GM12878 (cell line): ENCODE measurements around the gene HIC1. TPM values are rescaled to one million over a fixed set of nuclear protein-coding genes. Genes with fewer than 3 reads are reported as not detected.

Source experiments
- ATF7 ChIP-seq: fragments of 450-650 bp; IDR thresholded peaks from 2 replicates; pipeline ENCODE4 v1.6.1; 2016; ENCODE audit warnings: low read depth, mild to moderate bottlenecking
- CREB1 ChIP-seq: IDR thresholded peaks from 2 replicates; pipeline ENCODE4 v1.6.1; 2012; ENCODE audit warnings: low read depth, mild to moderate bottlenecking, inconsistent platforms
- CREM ChIP-seq: IDR thresholded peaks from 2 replicates; pipeline ENCODE4 v1.6.1; 2014; ENCODE audit warnings: antibody characterized with exemption, low read depth
- EGR1 ChIP-seq, 2 experiments: IDR thresholded peaks; 1 replicate in 1 of 2; 2 replicates in 1 of 2; pipeline ENCODE4 v1.6.1; 2011 to 2012; ENCODE audit warnings: low read depth in 2 of 2, low read length in 2 of 2, borderline replicate concordance in 1 of 2, mild to moderate bottlenecking in 1 of 2, moderate library complexity in 1 of 2
- ETV6 ChIP-seq, 2 experiments: fragments of 450-650 bp in 1 of 2; IDR thresholded peaks in 1 of 2; conservative IDR thresholded peaks in 1 of 2; 2 replicates each; pipeline ENCODE4 v1.6.1; 2014; ENCODE audit warnings: antibody characterized with exemption in 1 of 2, borderline replicate concordance in 1 of 2, low read depth in 1 of 2, mild to moderate bottlenecking in 1 of 2, moderate library complexity in 1 of 2
- EZH2 ChIP-seq: IDR thresholded peaks from 2 replicates; pipeline ENCODE4 v1.6.1; 2012; ENCODE audit warnings: low read depth, mild to moderate bottlenecking, control low read depth, inconsistent platforms, low read length, borderline replicate concordance; ENCODE audit not compliant: control insufficient read depth
- IKZF1 ChIP-seq: fragments of 450-650 bp; conservative IDR thresholded peaks from 2 replicates; pipeline ENCODE4 v1.6.1; 2017; ENCODE audit warnings: antibody characterized with exemption, mild to moderate bottlenecking
- IRF3 ChIP-seq: fragments of 450-650 bp; IDR thresholded peaks from 2 replicates; pipeline ENCODE4 v1.6.1; 2014; ENCODE audit warnings: mild to moderate bottlenecking
- KDM1A ChIP-seq: fragments of 200-600 bp; sonication (generic); IDR thresholded peaks from 2 replicates; pipeline ENCODE4 v1.6.1; 2016; ENCODE audit warnings: borderline replicate concordance
- MEF2A ChIP-seq: IDR thresholded peaks from 2 replicates; pipeline ENCODE4 v1.6.1; 2011; ENCODE audit warnings: low read depth, mild to moderate bottlenecking, low read length, moderate library complexity; ENCODE audit not compliant: insufficient read depth
- NFYB ChIP-seq: IDR thresholded peaks from 2 replicates; pipeline ENCODE4 v1.6.1; 2011; ENCODE audit warnings: low read depth, mild to moderate bottlenecking, low read length, improper control_type of control experiment, moderate library complexity; ENCODE audit not compliant: insufficient read depth
- PAX8 ChIP-seq: fragments of 450-650 bp; IDR thresholded peaks from 2 replicates; pipeline ENCODE4 v1.6.1; 2017; ENCODE audit warnings: mild to moderate bottlenecking, moderate library complexity
- RELA ChIP-seq: fragments of 450-650 bp; IDR thresholded peaks from 2 replicates; pipeline ENCODE4 v1.8.0; 2014; ENCODE audit warnings: borderline replicate concordance; ENCODE audit not compliant: partially characterized antibody
- SIN3A ChIP-seq: IDR thresholded peaks from 2 replicates; pipeline ENCODE4 v1.6.1; 2012; ENCODE audit warnings: low read depth, low read length, improper control_type of control experiment
- SKIL ChIP-seq: fragments of 450-650 bp; IDR thresholded peaks from 2 replicates; pipeline ENCODE4 v1.6.1; 2017; ENCODE audit warnings: mild to moderate bottlenecking, low read depth, inconsistent platforms; ENCODE audit not compliant: poor library complexity, severe bottlenecking
- SMAD1 ChIP-seq: fragments of 450-650 bp; IDR thresholded peaks from 2 replicates; pipeline ENCODE4 v1.6.1; 2018; ENCODE audit warnings: mild to moderate bottlenecking, low read depth; ENCODE audit not compliant: partially characterized antibody
- SUZ12 ChIP-seq: fragments of 200-600 bp; sonication (generic); IDR thresholded peaks from one replicate; pipeline ENCODE4 v1.6.1; 2018; ENCODE audit warnings: antibody characterized with exemption, mild to moderate bottlenecking; ENCODE audit not compliant: unreplicated experiment
- TCF7 ChIP-seq: IDR thresholded peaks from 2 replicates; pipeline ENCODE4 v1.6.1; 2014; ENCODE audit warnings: antibody characterized with exemption, borderline replicate concordance
- WRNIP1 ChIP-seq: IDR thresholded peaks from 2 replicates; pipeline ENCODE4 v1.6.1; 2011; ENCODE audit warnings: low read depth, low read length, improper control_type of control experiment, borderline replicate concordance
- YY1 ChIP-seq: IDR thresholded peaks from 2 replicates; pipeline ENCODE4 v1.6.1; 2011; ENCODE audit warnings: low read depth, mild to moderate bottlenecking, low read length
- ZBED1 ChIP-seq: IDR thresholded peaks from 2 replicates; pipeline ENCODE4 v1.6.1; 2016; ENCODE audit warnings: borderline replicate concordance
- ZNF207 ChIP-seq: fragments of 450-650 bp; IDR thresholded peaks from 2 replicates; pipeline ENCODE4 v1.6.1; 2014; ENCODE audit warnings: antibody characterized with exemption, mild to moderate bottlenecking, borderline replicate concordance
- ZZZ3 ChIP-seq: IDR thresholded peaks from 2 replicates; pipeline ENCODE4 v1.6.1; 2011; ENCODE audit warnings: low read depth; ENCODE audit not compliant: control insufficient read depth, insufficient read length
- polyA plus RNA-seq, 11 experiments: library from polyadenylated mRNA; depleted of rRNA in 4 of 11; unstranded in 6 of 11; stranded (reverse) in 5 of 11; fragments of >200 nt; fragmentation: Nextera tagmentation in 4 of 11; fragmentation: Illumina TruSeq in 1 of 11; extraction: Ambion mirVana in 4 of 11; extraction: Trizol in 1 of 11; gene quantifications; 1 replicate in 1 of 11; 2 replicates in 10 of 11; pipeline versions ENCODE4 v1.2.1 to v1.2.3, GENCODE V29; 2011 to 2016; ENCODE audit warnings: inconsistent platforms in 2 of 11, missing spikeins in 2 of 11, low read depth in 1 of 11
- total RNA-seq, 4 experiments: library from RNA; depleted of rRNA in 3 of 4; stranded (reverse); fragments of >200 nt in 3 of 4; fragmentation: Illumina TruSeq in 1 of 4; extraction: Trizol in 1 of 4; gene quantifications; 2 replicates each; pipeline versions ENCODE4 v1.2.1 to v1.2.3, GENCODE V29; 2013 to 2021
- TF ChIP-seq, protein P1 (sequence below): fragments of 450-650 bp; IDR thresholded peaks from 2 replicates; pipeline ENCODE4 v1.6.1; 2017; ENCODE audit warnings: mild to moderate bottlenecking, moderate library complexity

HIC1 gene
- total and polyA plus RNA-seq, 10 of the 15 experiments (the other 5 are each of a cell fraction or from before 2014, with no cell fraction given) = 0.11 to 61.1 (median 4.9) TPM

DNA sequence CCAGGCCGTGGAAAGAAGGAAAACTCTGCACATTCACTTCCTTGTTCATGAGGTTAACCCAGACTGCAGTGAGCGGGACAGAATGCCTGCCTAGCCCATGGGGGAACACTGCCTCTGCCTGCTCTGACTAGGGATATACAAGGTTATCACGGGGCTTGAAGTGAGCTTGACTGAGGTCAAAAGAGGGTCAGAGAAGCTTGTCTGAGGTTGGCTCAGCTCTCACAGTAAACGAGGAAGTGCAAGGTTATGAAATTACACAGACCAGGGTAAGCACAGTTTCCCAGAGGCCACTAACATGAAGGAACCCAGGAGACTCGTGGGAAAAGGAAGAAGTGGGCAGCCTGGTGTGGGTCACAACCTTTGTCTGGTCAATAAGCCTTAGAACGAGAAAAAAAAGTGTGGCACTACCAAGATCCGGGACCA lies 28.7 kb downstream of the HIC1 start (continued):
- peak; percentile 99 for TF ChIP-seq SKIL
- no peak for TF ChIP-seq ZZZ3
- no peak for TF ChIP-seq RELA
- TF ChIP-seq ATF7 = peak; percentile 48; the same call in 1 of the 2 replicates
- TF ChIP-seq NFYB = no peak
- peak; percentile 48 for TF ChIP-seq SMAD1
- TF ChIP-seq CREB1 = no peak
- peak in 1 of 2 experiments; percentile 90; a peak in 2 of 4 replicates for TF ChIP-seq ETV6 (conservative IDR thresholded peaks at IDR 0.05 in 1 of 2, IDR thresholded peaks at IDR 0.05 in 1 of 2; ENCODE audit: borderline replicate concordance in 1 of 2, low read depth in 1 of 2)
- TF ChIP-seq SUZ12 = no peak
- peak; percentile 85 for TF ChIP-seq IKZF1
- no peak for TF ChIP-seq PAX8
- 0 out of 2 replicates have a peak, but pooled peaks have one; percentile 16 for TF ChIP-seq YY1
- TF ChIP-seq TCF7 = no peak
- no peak for TF ChIP-seq IRF3
- TF ChIP-seq KDM1A = no peak
- TF ChIP-seq ZBED1 = peak; percentile 83; the same call in 1 of the 2 replicates
- TF ChIP-seq, protein P1, sequence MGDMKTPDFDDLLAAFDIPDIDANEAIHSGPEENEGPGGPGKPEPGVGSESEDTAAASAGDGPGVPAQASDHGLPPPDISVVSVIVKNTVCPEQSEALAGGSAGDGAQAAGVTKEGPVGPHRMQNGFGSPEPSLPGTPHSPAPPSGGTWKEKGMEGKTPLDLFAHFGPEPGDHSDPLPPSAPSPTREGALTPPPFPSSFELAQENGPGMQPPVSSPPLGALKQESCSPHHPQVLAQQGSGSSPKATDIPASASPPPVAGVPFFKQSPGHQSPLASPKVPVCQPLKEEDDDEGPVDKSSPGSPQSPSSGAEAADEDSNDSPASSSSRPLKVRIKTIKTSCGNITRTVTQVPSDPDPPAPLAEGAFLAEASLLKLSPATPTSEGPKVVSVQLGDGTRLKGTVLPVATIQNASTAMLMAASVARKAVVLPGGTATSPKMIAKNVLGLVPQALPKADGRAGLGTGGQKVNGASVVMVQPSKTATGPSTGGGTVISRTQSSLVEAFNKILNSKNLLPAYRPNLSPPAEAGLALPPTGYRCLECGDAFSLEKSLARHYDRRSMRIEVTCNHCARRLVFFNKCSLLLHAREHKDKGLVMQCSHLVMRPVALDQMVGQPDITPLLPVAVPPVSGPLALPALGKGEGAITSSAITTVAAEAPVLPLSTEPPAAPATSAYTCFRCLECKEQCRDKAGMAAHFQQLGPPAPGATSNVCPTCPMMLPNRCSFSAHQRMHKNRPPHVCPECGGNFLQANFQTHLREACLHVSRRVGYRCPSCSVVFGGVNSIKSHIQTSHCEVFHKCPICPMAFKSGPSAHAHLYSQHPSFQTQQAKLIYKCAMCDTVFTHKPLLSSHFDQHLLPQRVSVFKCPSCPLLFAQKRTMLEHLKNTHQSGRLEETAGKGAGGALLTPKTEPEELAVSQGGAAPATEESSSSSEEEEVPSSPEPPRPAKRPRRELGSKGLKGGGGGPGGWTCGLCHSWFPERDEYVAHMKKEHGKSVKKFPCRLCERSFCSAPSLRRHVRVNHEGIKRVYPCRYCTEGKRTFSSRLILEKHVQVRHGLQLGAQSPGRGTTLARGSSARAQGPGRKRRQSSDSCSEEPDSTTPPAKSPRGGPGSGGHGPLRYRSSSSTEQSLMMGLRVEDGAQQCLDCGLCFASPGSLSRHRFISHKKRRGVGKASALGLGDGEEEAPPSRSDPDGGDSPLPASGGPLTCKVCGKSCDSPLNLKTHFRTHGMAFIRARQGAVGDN = peak; percentile 98
- no peak for TF ChIP-seq SIN3A
- no peak for TF ChIP-seq EGR1 (IDR thresholded peaks at IDR 0.05; ENCODE audit: borderline replicate concordance in 1 of 2, low read depth in 2 of 2, low read length in 2 of 2)
- no peak for TF ChIP-seq MEF2A
- no peak for TF ChIP-seq EZH2
- peak; percentile 77 for TF ChIP-seq CREM
- TF ChIP-seq ZNF207 = no peak
- TF ChIP-seq WRNIP1 = no peak
